Skin of body (tissue), 3 donors: ENCODE results near the gene KLHL18. TPM values are rescaled to one million over a fixed set of nuclear protein-coding genes. Genes with fewer than 3 reads are reported as not detected.

Experiments used
- DNase-seq: peaks from one replicate; lab custom pipeline; 2025; lab: John Stamatoyannopoulos, UW
- small RNA-seq: library from RNA; depleted of rRNA; stranded (forward); fragments of <200 nt; gene quantifications from one replicate; pipeline ENCODE3, GENCODE V24; 2014; ENCODE audit warnings: low replicate concordance
- total RNA-seq: library from RNA; depleted of rRNA; stranded (reverse); fragments of >200 nt; gene quantifications from one replicate; pipeline ENCODE4 v1.2.3, GENCODE V29; 2014

The KLHL18 gene
- total RNA-seq, 1 donor from 2014 or later = 14.0 TPM

DNA sequence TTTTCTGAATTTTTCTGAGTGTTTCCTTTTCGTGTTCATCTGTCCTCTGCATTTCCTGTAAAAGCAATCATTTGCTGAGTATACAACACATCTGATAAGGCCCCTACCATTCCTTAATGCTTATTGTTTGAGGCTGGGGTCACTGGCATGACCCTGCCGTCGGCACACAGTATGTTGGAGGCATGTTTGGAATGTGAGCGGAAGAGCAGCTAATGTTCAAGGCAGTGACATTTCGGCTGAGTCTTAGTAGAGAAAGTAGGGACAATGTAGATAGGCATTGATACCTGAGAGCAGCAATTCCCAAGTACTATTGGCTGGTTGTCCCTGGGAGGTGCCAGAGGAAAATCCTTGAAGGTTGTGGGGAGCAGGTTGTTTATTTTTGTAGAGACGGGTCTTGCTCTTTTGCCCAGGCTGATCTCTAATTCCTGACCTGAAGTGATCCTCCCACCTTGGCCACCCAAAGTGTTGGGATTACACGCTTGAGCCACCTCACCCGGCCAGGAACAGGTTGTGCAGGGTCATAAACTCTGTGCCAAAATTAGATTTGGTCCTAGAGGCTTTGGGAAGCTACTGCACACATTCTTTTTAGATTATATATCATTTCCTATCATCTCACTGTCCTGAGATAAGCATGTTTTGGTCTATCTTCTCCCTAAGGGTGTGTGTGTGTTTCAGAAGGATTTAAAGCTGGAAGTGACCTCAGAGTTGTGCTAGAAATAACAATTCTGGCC lies 111.6 kb downstream of the KLHL18 start:
- no peak for DNase-seq

DNA sequence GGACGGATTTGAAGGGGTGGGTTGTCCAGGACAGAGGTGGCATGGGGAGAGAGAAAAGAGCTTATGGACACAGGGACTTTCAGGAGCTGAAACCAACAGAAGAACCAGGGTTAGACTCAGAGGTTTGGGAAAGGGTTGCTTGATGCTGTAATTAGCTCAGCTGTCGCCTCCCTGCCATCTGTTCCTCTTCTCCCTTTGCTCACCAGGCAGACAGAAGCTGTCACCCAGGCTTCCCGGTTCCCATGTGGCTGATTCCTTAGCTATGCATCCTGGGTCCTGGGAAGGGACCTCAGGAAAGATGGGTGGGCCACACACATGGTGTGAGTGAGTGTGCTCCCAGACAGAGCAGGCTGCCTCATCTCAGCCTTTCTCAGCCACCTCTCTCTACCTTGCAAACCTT lies 112.1 kb downstream of the KLHL18 start:
- DNase-seq = no peak

Small RNA genes lying within 50 kb of the gene (small RNA-seq; reads per million reads assigned to genes)
- 0.17 reads per million for gene SNORD13P3

Other genes with a start within 250 kb of the KLHL18 start
- gene SETD2, start 118.8 kb upstream of the KLHL18 start, total RNA-seq = 72.1 TPM
- 2.1 TPM for gene KIF9, start 145 bp upstream of the KLHL18 start, total RNA-seq
- gene PTPN23, start 98.1 kb downstream of the KLHL18 start, total RNA-seq = 17.4 TPM
- gene SCAP, start 193.0 kb downstream of the KLHL18 start, total RNA-seq = 44.6 TPM
- gene ELP6, start 230.8 kb downstream of the KLHL18 start, total RNA-seq = 17.6 TPM